Panc1 (cell line): ENCODE data around the gene PHKG2. TPM values are rescaled to one million over a fixed set of nuclear protein-coding genes. Genes with fewer than 3 reads are reported as not detected.
A peak's percentile ranks its signal among the peaks of the same experiment; 100 is the strongest.
"Not testable (repeated sequence)": the region's sequence is repeated elsewhere in the genome, so short reads cannot be mapped to it uniquely, and the experiment has no call there.

ENCODE experiments used
- ATAC-seq: fragments of 200-7000 bp; cut with Tn5 transposase; 2 replicates; pipeline ENCODE4 v1.9.1; 2020; ENCODE audit warnings: mild to moderate bottlenecking, moderate library complexity
- BruUV-seq: library from RNA; stranded (reverse); fragments of 400-500 nt; replicated peaks from 2 replicates; lab custom pipeline; 2021; lab: Mats Ljungman, UMichigan
- CTCF ChIA-PET: fragments of 300-600 bp; sonication (Branson Sonifier 250); formaldehyde crosslinking; loops from one replicate; lab custom pipeline; 2022; ENCODE audit warnings: antibody characterized with exemption; lab: Charles Lee
- POLR2A ChIA-PET: fragments of 300-600 bp; sonication (Branson Sonifier 250); formaldehyde crosslinking; loops from one replicate; lab custom pipeline; 2022; ENCODE audit warnings: antibody characterized with exemption; lab: Charles Lee
- DNase-seq: peaks from one replicate; pipeline ENCODE4 v3.0.0-alpha.2; 2010; ENCODE audit warnings: low read depth, low spot score
- H3K27ac ChIP-seq: 2 replicates; pipeline ENCODE4 v1.5.1; 2011; ENCODE audit warnings: mild to moderate bottlenecking, low read length, inconsistent platforms
- H3K27me3 ChIP-seq: fragments of 200-500 bp; sonication (Bioruptor generic); 2 replicates; pipeline ENCODE4 v1.6.0; 2014; ENCODE audit warnings: low read length, inconsistent platforms; ENCODE audit not compliant: control insufficient read depth, insufficient read depth
- H3K36me3 ChIP-seq: fragments of 200-500 bp; sonication (Bioruptor generic); 2 replicates; pipeline ENCODE4 v1.5.1; 2014; ENCODE audit warnings: inconsistent platforms, mild to moderate bottlenecking, low read length, moderate library complexity; ENCODE audit not compliant: control insufficient read depth, insufficient read depth
- H3K4me1 ChIP-seq: 2 replicates; pipeline ENCODE4 v1.5.1; 2011; ENCODE audit warnings: inconsistent platforms, mild to moderate bottlenecking, low read length, moderate library complexity; ENCODE audit not compliant: control insufficient read depth, insufficient read depth
- H3K4me3 ChIP-seq, 2 experiments: 2 replicates each; pipeline ENCODE4 v1.5.1; 2011 to 2012; ENCODE audit warnings: low read depth in 2 of 2, low read length in 2 of 2, mild to moderate bottlenecking in 2 of 2, inconsistent platforms in 1 of 2, moderate library complexity in 1 of 2
- H3K9me3 ChIP-seq: fragments of 200-500 bp; sonication (Bioruptor generic); 2 replicates; pipeline ENCODE4 v1.5.1; 2014; ENCODE audit warnings: low read depth, mild to moderate bottlenecking, inconsistent platforms, low read length, moderate library complexity; ENCODE audit not compliant: control insufficient read depth, insufficient read depth
- CTCF ChIP-seq: fragments of 450-650 bp; IDR thresholded peaks from 2 replicates; pipeline ENCODE4 v1.5.1; 2017; ENCODE audit warnings: mild to moderate bottlenecking
- POLR2AphosphoS5 ChIP-seq: IDR thresholded peaks from 2 replicates; pipeline ENCODE4 v1.6.1; 2012; ENCODE audit warnings: mild to moderate bottlenecking, low read depth, low read length, moderate library complexity
- REST ChIP-seq, 2 experiments: IDR thresholded peaks; 2 replicates each; pipeline ENCODE4 v1.6.1; 2011 to 2012; ENCODE audit warnings: low read depth in 2 of 2, control low read depth in 1 of 2, low read length in 1 of 2, mild to moderate bottlenecking in 1 of 2, moderate library complexity in 1 of 2; ENCODE audit not compliant: insufficient read depth in 1 of 2
- SIN3A ChIP-seq: IDR thresholded peaks from 2 replicates; pipeline ENCODE4 v1.6.1; 2012; ENCODE audit warnings: low read depth, mild to moderate bottlenecking, low read length, moderate library complexity, borderline replicate concordance; ENCODE audit not compliant: insufficient read depth
- TCF7L2 ChIP-seq: IDR thresholded peaks from 2 replicates; pipeline ENCODE4 v1.6.1; 2011; ENCODE audit warnings: mild to moderate bottlenecking, low read depth, low read length, inconsistent platforms
- in situ Hi-C: cut with HindIII; loops from 2 replicates; pipeline ENCODE4 v1.10.0; 2016; ENCODE audit warnings: low sequenced_read_pairs, low pct_unique_long_range_greater_than_20kb
- intact Hi-C: fragments of 100-400 bp; cut with micrococcal nuclease; formaldehyde crosslinking; loops from one replicate; pipeline ENCODE4 v1.10.0; 2022; ENCODE audit not compliant: unreplicated experiment
- total RNA-seq: library from RNA; stranded (reverse); gene quantifications from one replicate; pipeline ENCODE4 v1.2.1, GENCODE V29; 2021; ENCODE audit not compliant: unreplicated experiment

PHKG2 gene
- total RNA-seq, 1 experiment from 2014 or later = 43.1 TPM

GRCh38 chr16:30700491-30700890, 47.7 kb upstream of the PHKG2 start:
- peak overlapping the region; percentile 97 for H3K27ac ChIP-seq
- in situ Hi-C loops = no loop called here
- H3K4me1 ChIP-seq = peaks cover 19% of the 10 kb centered on the region
- peaks cover 25% of the 10 kb centered on the region for H3K36me3 ChIP-seq
- ChIA-PET POLR2A (no interaction called here), CTCF (no interaction called here)
- H3K9me3 ChIP-seq = no peaks in the 10 kb centered on the region
- TF ChIP-seq REST (IDR thresholded peaks at IDR 0.05; ENCODE audit: insufficient read depth in 1 of 2, low read depth in 2 of 2, low read length in 1 of 2) = no peak
- no peak for TF ChIP-seq SIN3A
- TF ChIP-seq CTCF = no peak
- no peak for TF ChIP-seq POLR2AphosphoS5
- H3K4me3 ChIP-seq = peak overlapping the region in 1 of 2 experiments; percentile 83; a peak in 2 of 4 replicates
- BruUV-seq = no TSS peak
- intact Hi-C loops = no loop called here
- H3K27me3 ChIP-seq = no peaks in the 10 kb centered on the region
- DNase-seq (no peak), ATAC-seq (no peak)

- ChIA-PET POLR2A (no interaction called here), CTCF (no interaction called here)
- TF ChIP-seq SIN3A (no peak), POLR2AphosphoS5 (no peak), TCF7L2 (no peak), REST (IDR thresholded peaks at IDR 0.05; ENCODE audit: insufficient read depth in 1 of 2, low read depth in 2 of 2, low read length in 1 of 2) (no peak), CTCF (no peak)
- in situ Hi-C loops (no loop called here), intact Hi-C loops (no loop called here)
- Histone ChIP-seq H3K27me3 (no peaks in the 10 kb centered on the region), H3K4me1 (peaks cover 19% of the 10 kb centered on the region), H3K4me3 (peak overlapping the region in 1 of 2 experiments; percentile 83; a peak in 1 of 4 replicates), H3K27ac (peak overlapping the region; percentile 97; the same call in 1 of the 2 replicates), H3K36me3 (peaks cover 25% of the 10 kb centered on the region), H3K9me3 (no peaks in the 10 kb centered on the region)
- ATAC-seq (no peak), DNase-seq (no peak)
- no TSS peak for BruUV-seq
Observed at GRCh38 chr16:30700971-30701370, 47.3 kb upstream of the PHKG2 start.

GRCh38 chr16:30703071-30703470, 45.2 kb upstream of the PHKG2 start:
- CTCF ChIA-PET = interaction anchor here (0.6 kb wide), 1 partner anchor 114 kb away, joined by 8 read pairs; no protein-coding TSS in a partner anchor
- H3K4me1 ChIP-seq = peaks cover 11% of the 10 kb centered on the region
- ATAC-seq, H3K9me3 ChIP-seq, intact Hi-C loops, H3K27me3 ChIP-seq, in situ Hi-C loops, H3K27ac ChIP-seq, DNase-seq, H3K4me3 ChIP-seq, BruUV-seq, POLR2A ChIA-PET: not testable (repeated sequence)
- peaks cover 37% of the 10 kb centered on the region for H3K36me3 ChIP-seq
